CD4-positive, alpha-beta T cell (primary cell): ENCODE data around the gene CKAP2. TPM values are rescaled to one million over a fixed set of nuclear protein-coding genes. Genes with fewer than 3 reads are reported as not detected.
"Not testable (repeated sequence)": the region's sequence is repeated elsewhere in the genome, so short reads cannot be mapped to it uniquely, and the experiment has no call there.

Experiments used
- ATAC-seq: fragments of 200-7000 bp; cut with Tn5 transposase; one replicate; pipeline ENCODE4 v1.10.0; 2022; ENCODE audit warnings: mild to moderate bottlenecking; ENCODE audit not compliant: poor library complexity
- CTCF ChIA-PET: fragments of 350-600 bp; sonication (Branson Sonifier 250); formaldehyde crosslinking; loops from one replicate; lab custom pipeline; 2021; ENCODE audit warnings: antibody characterized with exemption, inconsistent platforms; lab: Charles Lee
- POLR2A ChIA-PET: fragments of 350-600 bp; sonication (Branson Sonifier 250); formaldehyde crosslinking; loops from one replicate; lab custom pipeline; 2021; ENCODE audit warnings: antibody characterized with exemption, inconsistent platforms; lab: Charles Lee
- DNase-seq, 14 experiments: peaks; one replicate each; pipeline ENCODE4 v3.0.0-alpha.2; 2013 to 2020; ENCODE audit warnings: mixed read lengths in 2 of 14
- H3K27ac ChIP-seq, 2 donors: one replicate each; pipeline versions ENCODE4 v1.5.1 to v1.7.0; 2013; ENCODE audit warnings: low read length in 2 of 2, low read depth in 1 of 2, mild to moderate bottlenecking in 1 of 2
- H3K27me3 ChIP-seq, 2 experiments: 1 replicate in 1 of 2; 2 replicates in 1 of 2; pipeline versions ENCODE4 v1.6.1 to v1.7.0; 2013; ENCODE audit warnings: low read length in 2 of 2, control low read depth in 1 of 2, mild to moderate bottlenecking in 1 of 2, moderate library complexity in 1 of 2; ENCODE audit not compliant: insufficient read depth in 2 of 2, control insufficient read depth in 1 of 2
- H3K36me3 ChIP-seq: one replicate; pipeline ENCODE4 v1.6.1; 2013; ENCODE audit warnings: low read length, control low read depth; ENCODE audit not compliant: insufficient read depth
- H3K4me1 ChIP-seq: one replicate; pipeline ENCODE4 v1.6.1; 2013; ENCODE audit warnings: low read length, control low read depth; ENCODE audit not compliant: insufficient read depth
- H3K4me3 ChIP-seq: one replicate; pipeline ENCODE4 v1.5.1; 2013; ENCODE audit warnings: mild to moderate bottlenecking, low read length, moderate library complexity
- H3K9me3 ChIP-seq, 2 experiments: 1 replicate in 1 of 2; 2 replicates in 1 of 2; pipeline versions ENCODE4 v1.6.1 to v1.7.0; 2013; ENCODE audit warnings: low read length in 2 of 2, mild to moderate bottlenecking in 2 of 2, control low read depth in 1 of 2, moderate library complexity in 1 of 2; ENCODE audit not compliant: control insufficient read depth in 1 of 2, insufficient read depth in 1 of 2
- H3K27ac Mint-ChIP-seq: one replicate; pipeline ENCODE4 v1.8.0; 2020; ENCODE audit warnings: mixed read lengths
- H3K27me3 Mint-ChIP-seq: one replicate; pipeline ENCODE4 v1.8.0; 2021; ENCODE audit warnings: mixed read lengths
- H3K36me3 Mint-ChIP-seq: one replicate; pipeline ENCODE4 v1.8.0; 2021; ENCODE audit warnings: low read depth, mixed read lengths
- H3K4me1 Mint-ChIP-seq: one replicate; pipeline ENCODE4 v1.8.0; 2021; ENCODE audit warnings: low read depth, mixed read lengths
- H3K4me3 Mint-ChIP-seq: one replicate; pipeline ENCODE4 v1.8.0; 2020; ENCODE audit warnings: mild to moderate bottlenecking, mixed read lengths
- H3K9me3 Mint-ChIP-seq: one replicate; pipeline ENCODE4 v1.8.0; 2020; ENCODE audit warnings: mixed read lengths
- CTCF ChIP-seq: fragments of 200-600 bp; IDR thresholded peaks from one replicate; pipeline ENCODE4 v1.8.0; 2022; ENCODE audit warnings: antibody characterized with exemption, mild to moderate bottlenecking
- intact Hi-C, 2 experiments: fragments of 100-400 bp; cut with DNase I in 1 of 2; cut with micrococcal nuclease in 1 of 2; formaldehyde crosslinking; loops; one replicate each; pipeline versions ENCODE4 v1.15.1 to v1.9.0; 2023 to 2025; cut with DNase I, micrococcal nuclease
- total RNA-seq, 174 experiments: library from RNA in 2 of 174; stranded (reverse) in 2 of 174; gene quantifications; one replicate each; pipeline ENCODE4 v1.2.3 and lab custom pipeline; 2021 to 2026

CKAP2 gene
- total RNA-seq, 2 experiments from 2014 or later, result 68.1 to 70.2 TPM

DNA sequence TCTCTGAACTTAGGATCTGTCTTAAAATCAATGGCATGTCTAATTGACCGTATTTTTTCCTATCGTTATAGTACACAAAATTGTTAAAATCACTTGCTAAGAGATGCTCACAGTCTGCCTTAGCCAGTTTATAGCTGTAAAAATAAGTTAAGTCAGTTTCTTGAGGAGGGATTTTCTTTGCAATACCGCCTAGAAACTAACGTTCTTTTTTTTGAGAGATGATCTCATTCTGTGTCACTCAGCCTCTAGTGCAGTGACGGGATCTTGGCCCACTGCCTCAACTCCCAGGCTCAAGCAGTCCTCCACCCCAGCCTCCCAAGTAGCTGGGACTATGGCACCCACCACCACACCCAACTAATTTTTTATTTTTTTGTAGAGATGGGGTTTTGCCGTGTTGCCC is 4.4 kb downstream of the CKAP2 start:
- no peaks in the 10 kb centered on the region for H3K27me3 Mint-ChIP-seq
- no peak overlapping the region for H3K4me3 ChIP-seq
- H3K4me1 ChIP-seq, result peaks cover 4% of the 10 kb centered on the region
- no peaks in the 10 kb centered on the region for H3K9me3 ChIP-seq
- H3K36me3 ChIP-seq, result peaks cover 19% of the 10 kb centered on the region
- H3K4me3 Mint-ChIP-seq, result no peak overlapping the region
- POLR2A ChIA-PET, result interaction anchor here (2.3 kb wide), 1 partner anchor 10 kb away, joined by 7 read pairs; no protein-coding TSS in a partner anchor
- intact Hi-C loops, result loop anchor here (5.0 to 10.0 kb wide), 5 partner anchors 305 to 1005 kb away; partner anchors contain the start of genes INTS6 (in 2 of the 2), ALG11 (in 1 of the 2), ATP7B (in 1 of the 2) and NEK3 (in 1 of the 2)
- CTCF ChIA-PET, result interaction anchor here (2.4 kb wide), 1 partner anchor 9 kb away, joined by 19 read pairs; the partner anchor contains the start of gene VPS36
- ATAC-seq (no peak), DNase-seq (no peak)
- H3K27ac ChIP-seq, result no peak overlapping the region
- peaks cover 67% of the 10 kb centered on the region for H3K36me3 Mint-ChIP-seq
- no peaks in the 10 kb centered on the region for H3K9me3 Mint-ChIP-seq
- H3K4me1 Mint-ChIP-seq, result peaks cover 54% of the 10 kb centered on the region
- H3K27me3 ChIP-seq, result no peaks in the 10 kb centered on the region
- TF ChIP-seq CTCF, result no peak
- H3K27ac Mint-ChIP-seq, result no peak overlapping the region

GRCh38 chr13:52461265-52461664 is 6.0 kb downstream of the CKAP2 start:
- Histone ChIP-seq H3K4me1 (peaks cover 4% of the 10 kb centered on the region), H3K9me3 (no peaks in the 10 kb centered on the region), H3K4me3 (no peak overlapping the region), H3K27ac (no peak overlapping the region), H3K27me3 (no peaks in the 10 kb centered on the region), H3K36me3 (peaks cover 27% of the 10 kb centered on the region)
- intact Hi-C loops, result no loop called here
- H3K27me3 Mint-ChIP-seq, result no peaks in the 10 kb centered on the region
- DNase-seq (no peak), ATAC-seq (no peak)
- peaks cover 66% of the 10 kb centered on the region for H3K36me3 Mint-ChIP-seq
- H3K27ac Mint-ChIP-seq, result peak overlapping the region; percentile 7
- TF ChIP-seq CTCF, result no peak
- H3K4me1 Mint-ChIP-seq, result peaks cover 43% of the 10 kb centered on the region
- H3K9me3 Mint-ChIP-seq, result no peaks in the 10 kb centered on the region
- CTCF ChIA-PET, result interaction anchor here (3.4 kb wide), 1 partner anchor 11 kb away, joined by 13 read pairs; the partner anchor contains the start of gene VPS36
- POLR2A ChIA-PET, result no interaction called here
- no peak overlapping the region for H3K4me3 Mint-ChIP-seq

DNA sequence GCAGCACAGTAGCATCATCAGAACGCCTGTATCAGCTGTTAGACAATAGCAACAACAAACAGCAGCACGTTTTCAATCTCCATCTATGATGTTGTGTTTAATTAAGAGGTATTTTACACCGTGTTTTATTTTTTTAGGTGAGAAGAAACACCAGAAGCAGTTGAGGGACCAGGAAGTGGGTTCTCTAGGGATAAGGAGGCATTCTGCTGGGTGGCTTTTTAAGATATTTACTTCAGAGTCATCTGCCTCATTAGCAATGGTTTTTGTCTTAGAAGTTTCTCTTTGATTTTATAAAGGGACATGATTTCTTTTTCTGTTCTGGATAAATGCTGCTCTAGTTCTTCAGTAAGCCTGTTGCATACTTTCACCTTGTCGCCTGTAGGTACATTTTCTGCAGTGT is 8.2 kb downstream of the CKAP2 start:
- H3K27ac Mint-ChIP-seq, result no peak overlapping the region
- ChIA-PET POLR2A (no interaction called here), CTCF (interaction anchor here (3.4 kb wide), 1 partner anchor 13 kb away, joined by 13 read pairs; the partner anchor contains the start of gene VPS36)
- H3K27ac ChIP-seq, result no peak overlapping the region
- no peaks in the 10 kb centered on the region for H3K27me3 Mint-ChIP-seq
- DNase-seq, result no peak
- H3K4me1 Mint-ChIP-seq, result peaks cover 38% of the 10 kb centered on the region
- intact Hi-C loops, result no loop called here
- H3K4me3 ChIP-seq, result no peak overlapping the region
- no peak overlapping the region for H3K4me3 Mint-ChIP-seq
- H3K36me3 Mint-ChIP-seq, result peaks cover 77% of the 10 kb centered on the region
- no peak for ATAC-seq
- H3K4me1 ChIP-seq, result no peaks in the 10 kb centered on the region
- no peaks in the 10 kb centered on the region for H3K9me3 ChIP-seq
- H3K36me3 ChIP-seq, result peaks cover 31% of the 10 kb centered on the region
- H3K27me3 ChIP-seq, result no peaks in the 10 kb centered on the region
- no peaks in the 10 kb centered on the region for H3K9me3 Mint-ChIP-seq
- no peak for TF ChIP-seq CTCF

DNA sequence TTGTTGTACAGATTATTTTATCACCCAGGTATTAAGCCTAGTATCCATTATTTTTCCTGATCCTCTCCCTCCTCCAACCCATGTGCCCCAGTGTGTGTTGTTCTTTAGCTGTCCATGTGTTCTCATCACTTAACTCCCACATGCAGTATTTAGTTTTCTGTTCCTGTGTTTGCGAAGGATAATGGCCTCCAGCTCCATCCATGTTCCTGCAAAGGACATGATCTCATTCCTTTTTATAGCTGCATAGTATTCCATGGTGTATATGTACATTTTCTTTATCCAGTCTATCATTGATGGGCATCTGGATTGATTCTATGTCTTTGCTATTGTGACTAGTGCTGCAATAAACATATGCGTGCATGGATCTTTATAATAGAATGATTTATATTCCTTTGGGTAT is 13.2 kb downstream of the CKAP2 start:
- peaks cover 25% of the 10 kb centered on the region for H3K36me3 ChIP-seq
- peaks cover 82% of the 10 kb centered on the region for H3K36me3 Mint-ChIP-seq
- H3K4me3 ChIP-seq, ATAC-seq, H3K4me1 ChIP-seq, H3K4me1 Mint-ChIP-seq, H3K27me3 ChIP-seq, H3K27me3 Mint-ChIP-seq, H3K27ac ChIP-seq, DNase-seq, POLR2A ChIA-PET, H3K9me3 Mint-ChIP-seq, H3K9me3 ChIP-seq, H3K4me3 Mint-ChIP-seq, CTCF ChIA-PET, intact Hi-C loops, H3K27ac Mint-ChIP-seq: not testable (repeated sequence)

DNA sequence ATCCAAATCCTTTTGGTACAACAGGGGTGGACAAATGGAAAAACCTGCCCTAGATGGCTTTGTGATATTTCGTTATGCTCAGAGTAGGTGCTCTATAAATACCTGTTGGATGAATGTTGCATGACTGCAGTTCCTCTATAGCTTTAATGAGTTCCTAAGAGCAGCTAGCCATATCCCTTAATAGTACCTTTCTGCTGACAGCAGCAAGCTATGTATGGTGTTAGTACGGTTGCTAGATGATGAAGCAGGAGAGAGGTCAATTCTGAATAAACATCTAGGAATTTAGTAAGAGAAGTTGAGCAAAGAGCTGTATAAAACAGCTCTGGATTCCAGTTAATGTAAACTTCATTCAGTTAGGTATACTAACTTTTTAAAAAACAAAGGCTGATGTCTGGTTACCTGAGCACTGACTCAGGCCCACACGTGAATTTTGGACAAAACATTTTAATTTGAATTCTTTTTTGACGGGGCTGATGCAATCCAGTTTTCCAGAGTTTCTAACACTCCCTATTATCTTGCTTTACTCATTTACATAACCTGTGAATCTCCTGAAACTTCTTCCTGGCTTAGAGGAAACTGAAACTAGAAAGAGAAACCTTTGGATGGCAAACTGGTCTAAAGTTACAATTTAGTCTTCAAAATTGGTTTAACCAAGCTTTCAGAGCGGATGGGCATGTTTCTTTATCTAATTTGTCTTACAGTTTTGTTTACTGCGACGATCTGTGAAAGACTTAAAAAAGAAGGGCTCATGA is 25.6 kb downstream of the CKAP2 start:
- H3K9me3 Mint-ChIP-seq, H3K9me3 ChIP-seq, H3K27ac ChIP-seq, intact Hi-C loops, H3K27me3 ChIP-seq, ATAC-seq, CTCF ChIA-PET, H3K4me1 Mint-ChIP-seq, H3K4me3 Mint-ChIP-seq, H3K27ac Mint-ChIP-seq, DNase-seq, H3K27me3 Mint-ChIP-seq, H3K4me3 ChIP-seq, POLR2A ChIA-PET, H3K36me3 ChIP-seq, H3K36me3 Mint-ChIP-seq, H3K4me1 ChIP-seq: not testable (repeated sequence)
